ENCODE results near the gene PPM1H. TPM values are rescaled to one million over a fixed set of nuclear protein-coding genes. Genes with fewer than 3 reads are reported as not detected.

Gene PPM1H
- polyA plus RNA-seq, 4 donors: 1.1 to 14.3 (median 3.2) TPM

- H3K4me3 ChIP-seq (ENCODE audit: low read depth in 1 of 3, low read length in 3 of 3): no peak overlapping the region
- DNase-seq: no peak
- H3K27ac ChIP-seq (ENCODE audit: low read depth in 1 of 3, low read length in 2 of 3): no peak overlapping the region
- peaks cover 0 to 22% (median 0%) of the 10 kb centered on the region in 3 donors for H3K27me3 ChIP-seq (ENCODE audit: control insufficient read depth in 3 of 3, insufficient read depth in 3 of 3, low read length in 3 of 3)
- H3K9me3 ChIP-seq (ENCODE audit: control insufficient read depth in 2 of 2, insufficient read depth in 1 of 2, low read depth in 1 of 2, low read length in 1 of 2): no peaks in the 10 kb centered on the region
- 82 to 85% (median 84%) methylated on average over 4 of the region's 4 CpGs for WGBS, 3 donors
- FAIRE-seq: no peak
- no peaks in the 10 kb centered on the region for H3K36me3 ChIP-seq (ENCODE audit: control insufficient read depth in 3 of 3, insufficient read depth in 2 of 3, low read depth in 1 of 3, low read length in 3 of 3)
- peaks cover 0 to 11% (median 2%) of the 10 kb centered on the region in 3 donors for H3K4me1 ChIP-seq (ENCODE audit: control insufficient read depth in 3 of 3, insufficient read depth in 2 of 3, low read depth in 1 of 3, low read length in 2 of 3)
Measured at GRCh38 chr12:62629413-62629812, 305.5 kb downstream of the PPM1H start.

GRCh38 chr12:62627181-62627580 is 307.8 kb downstream of the PPM1H start:
- peaks cover 0 to 7% (median 0%) of the 10 kb centered on the region in 3 donors for H3K4me1 ChIP-seq (ENCODE audit: control insufficient read depth in 3 of 3, insufficient read depth in 2 of 3, low read depth in 1 of 3, low read length in 2 of 3)
- DNase-seq (no peak), FAIRE-seq (no peak)
- H3K27ac ChIP-seq (ENCODE audit: low read depth in 1 of 3, low read length in 2 of 3): no peak overlapping the region
- H3K9me3 ChIP-seq (ENCODE audit: control insufficient read depth in 2 of 2, insufficient read depth in 1 of 2, low read depth in 1 of 2, low read length in 1 of 2): no peaks in the 10 kb centered on the region
- H3K4me3 ChIP-seq (ENCODE audit: low read depth in 1 of 3, low read length in 3 of 3): no peak overlapping the region
- H3K36me3 ChIP-seq (ENCODE audit: control insufficient read depth in 3 of 3, insufficient read depth in 2 of 3, low read depth in 1 of 3, low read length in 3 of 3): no peaks in the 10 kb centered on the region
- H3K27me3 ChIP-seq (ENCODE audit: control insufficient read depth in 3 of 3, insufficient read depth in 3 of 3, low read length in 3 of 3): peaks cover 0 to 13% (median 0%) of the 10 kb centered on the region in 3 donors
- 91 to 95% (median 92%) methylated on average over 2 of the region's 2 CpGs for WGBS, 3 donors

GRCh38 chr12:62625228-62625627 is 309.7 kb downstream of the PPM1H start:
- 53 to 70% (median 55%) methylated on average over 2 of the region's 2 CpGs for WGBS, 3 donors
- no peaks in the 10 kb centered on the region for H3K9me3 ChIP-seq (ENCODE audit: control insufficient read depth in 2 of 2, insufficient read depth in 1 of 2, low read depth in 1 of 2, low read length in 1 of 2)
- H3K27me3 ChIP-seq (ENCODE audit: control insufficient read depth in 3 of 3, insufficient read depth in 3 of 3, low read length in 3 of 3): peaks cover 0 to 4% (median 0%) of the 10 kb centered on the region in 3 donors
- FAIRE-seq (no peak), DNase-seq (peak in 1 of 2 donors; percentile 26)
- H3K36me3 ChIP-seq (ENCODE audit: control insufficient read depth in 3 of 3, insufficient read depth in 2 of 3, low read depth in 1 of 3, low read length in 3 of 3): no peaks in the 10 kb centered on the region
- H3K4me3 ChIP-seq (ENCODE audit: low read depth in 1 of 3, low read length in 3 of 3): no peak overlapping the region
- H3K4me1 ChIP-seq (ENCODE audit: control insufficient read depth in 3 of 3, insufficient read depth in 2 of 3, low read depth in 1 of 3, low read length in 2 of 3): peaks cover 0 to 3% (median 0%) of the 10 kb centered on the region in 3 donors
- no peak overlapping the region for H3K27ac ChIP-seq (ENCODE audit: low read depth in 1 of 3, low read length in 2 of 3)

- Histone ChIP-seq H3K27ac (ENCODE audit: low read depth in 1 of 3, low read length in 2 of 3) (no peak overlapping the region), H3K27me3 (ENCODE audit: control insufficient read depth in 3 of 3, insufficient read depth in 3 of 3, low read length in 3 of 3) (no peaks in the 10 kb centered on the region), H3K9me3 (ENCODE audit: control insufficient read depth in 2 of 2, insufficient read depth in 1 of 2, low read depth in 1 of 2, low read length in 1 of 2) (no peaks in the 10 kb centered on the region), H3K36me3 (ENCODE audit: control insufficient read depth in 3 of 3, insufficient read depth in 2 of 3, low read depth in 1 of 3, low read length in 3 of 3) (no peaks in the 10 kb centered on the region), H3K4me3 (ENCODE audit: low read depth in 1 of 3, low read length in 3 of 3) (no peak overlapping the region), H3K4me1 (ENCODE audit: control insufficient read depth in 3 of 3, insufficient read depth in 2 of 3, low read depth in 1 of 3, low read length in 2 of 3) (peaks cover 0 to 11% (median 0%) of the 10 kb centered on the region in 3 donors)
- WGBS, 3 donors: 66 to 71% (median 67%) methylated on average over 2 of the region's 2 CpGs
- no peak for DNase-seq
- no peak for FAIRE-seq
Measured at GRCh38 chr12:62622177-62622576, 312.8 kb downstream of the PPM1H start.

GRCh38 chr12:62621101-62621638 is 313.8 kb downstream of the PPM1H start:
- WGBS, 3 donors: 51 to 80% (median 65%) methylated on average over 8 of the region's 8 CpGs
- DNase-seq (no peak), FAIRE-seq (no peak)

GRCh38 chr12:62618930-62619329 is 316.0 kb downstream of the PPM1H start:
- no peak for FAIRE-seq
- DNase-seq: no peak
- Histone ChIP-seq H3K4me3 (ENCODE audit: low read depth in 1 of 3, low read length in 3 of 3) (no peak overlapping the region), H3K9me3 (ENCODE audit: control insufficient read depth in 2 of 2, insufficient read depth in 1 of 2, low read depth in 1 of 2, low read length in 1 of 2) (no peaks in the 10 kb centered on the region), H3K4me1 (ENCODE audit: control insufficient read depth in 3 of 3, insufficient read depth in 2 of 3, low read depth in 1 of 3, low read length in 2 of 3) (peaks cover 0 to 8% (median 0%) of the 10 kb centered on the region in 3 donors), H3K36me3 (ENCODE audit: control insufficient read depth in 3 of 3, insufficient read depth in 2 of 3, low read depth in 1 of 3, low read length in 3 of 3) (no peaks in the 10 kb centered on the region), H3K27me3 (ENCODE audit: control insufficient read depth in 3 of 3, insufficient read depth in 3 of 3, low read length in 3 of 3) (no peaks in the 10 kb centered on the region), H3K27ac (ENCODE audit: low read depth in 1 of 3, low read length in 2 of 3) (no peak overlapping the region)
- WGBS, 3 donors: 80 to 97% (median 95%) methylated on average over 2 of the region's 2 CpGs

More at GRCh38 chr12:62621101-62621638, 313.8 kb downstream of the PPM1H start:
- Histone ChIP-seq H3K27me3 (ENCODE audit: control insufficient read depth in 3 of 3, insufficient read depth in 3 of 3, low read length in 3 of 3) (no peaks in the 10 kb centered on the region), H3K4me3 (ENCODE audit: low read depth in 1 of 3, low read length in 3 of 3) (no peak overlapping the region), H3K4me1 (ENCODE audit: control insufficient read depth in 3 of 3, insufficient read depth in 2 of 3, low read depth in 1 of 3, low read length in 2 of 3) (peaks cover 0 to 11% (median 0%) of the 10 kb centered on the region in 3 donors), H3K27ac (ENCODE audit: low read depth in 1 of 3, low read length in 2 of 3) (no peak overlapping the region), H3K9me3 (ENCODE audit: control insufficient read depth in 2 of 2, insufficient read depth in 1 of 2, low read depth in 1 of 2, low read length in 1 of 2) (no peaks in the 10 kb centered on the region), H3K36me3 (ENCODE audit: control insufficient read depth in 3 of 3, insufficient read depth in 2 of 3, low read depth in 1 of 3, low read length in 3 of 3) (no peaks in the 10 kb centered on the region)

- no peak for FAIRE-seq
Measured at GRCh38 chr12:62618319-62618718, 316.6 kb downstream of the PPM1H start.

GRCh38 chr12:62613081-62613480 is 321.9 kb downstream of the PPM1H start:
- no peak overlapping the region for H3K27ac ChIP-seq (ENCODE audit: low read depth in 1 of 3, low read length in 2 of 3)
- H3K27me3 ChIP-seq (ENCODE audit: control insufficient read depth in 3 of 3, insufficient read depth in 3 of 3, low read length in 3 of 3): no peaks in the 10 kb centered on the region
- DNase-seq: no peak
- no peaks in the 10 kb centered on the region for H3K9me3 ChIP-seq (ENCODE audit: control insufficient read depth in 2 of 2, insufficient read depth in 1 of 2, low read depth in 1 of 2, low read length in 1 of 2)
- H3K4me3 ChIP-seq (ENCODE audit: low read depth in 1 of 3, low read length in 3 of 3): no peak overlapping the region
- no peaks in the 10 kb centered on the region for H3K36me3 ChIP-seq (ENCODE audit: control insufficient read depth in 3 of 3, insufficient read depth in 2 of 3, low read depth in 1 of 3, low read length in 3 of 3)
- no peak for FAIRE-seq
- no peaks in the 10 kb centered on the region for H3K4me1 ChIP-seq (ENCODE audit: control insufficient read depth in 3 of 3, insufficient read depth in 2 of 3, low read depth in 1 of 3, low read length in 2 of 3)
- WGBS, 3 donors: 96 to 100% (median 96%) methylated on average over 1 of the region's 1 CpG

More at GRCh38 chr12:62618319-62618718, 316.6 kb downstream of the PPM1H start:
- Histone ChIP-seq H3K27ac (ENCODE audit: low read depth in 1 of 3, low read length in 2 of 3) (no peak overlapping the region), H3K4me3 (ENCODE audit: low read depth in 1 of 3, low read length in 3 of 3) (no peak overlapping the region), H3K9me3 (ENCODE audit: control insufficient read depth in 2 of 2, insufficient read depth in 1 of 2, low read depth in 1 of 2, low read length in 1 of 2) (no peaks in the 10 kb centered on the region), H3K36me3 (ENCODE audit: control insufficient read depth in 3 of 3, insufficient read depth in 2 of 3, low read depth in 1 of 3, low read length in 3 of 3) (no peaks in the 10 kb centered on the region), H3K4me1 (ENCODE audit: control insufficient read depth in 3 of 3, insufficient read depth in 2 of 3, low read depth in 1 of 3, low read length in 2 of 3) (peaks cover 0 to 8% (median 0%) of the 10 kb centered on the region in 3 donors), H3K27me3 (ENCODE audit: control insufficient read depth in 3 of 3, insufficient read depth in 3 of 3, low read length in 3 of 3) (no peaks in the 10 kb centered on the region)
- no peak for DNase-seq

GRCh38 chr12:62606654-62607053 is 328.3 kb downstream of the PPM1H start:
- Histone ChIP-seq H3K4me3 (ENCODE audit: low read depth in 1 of 3, low read length in 3 of 3) (no peak overlapping the region), H3K27me3 (ENCODE audit: control insufficient read depth in 3 of 3, insufficient read depth in 3 of 3, low read length in 3 of 3) (no peaks in the 10 kb centered on the region), H3K36me3 (ENCODE audit: control insufficient read depth in 3 of 3, insufficient read depth in 2 of 3, low read depth in 1 of 3, low read length in 3 of 3) (no peaks in the 10 kb centered on the region), H3K9me3 (ENCODE audit: control insufficient read depth in 2 of 2, insufficient read depth in 1 of 2, low read depth in 1 of 2, low read length in 1 of 2) (no peaks in the 10 kb centered on the region), H3K4me1 (ENCODE audit: control insufficient read depth in 3 of 3, insufficient read depth in 2 of 3, low read depth in 1 of 3, low read length in 2 of 3) (peaks cover 0 to 2% (median 2%) of the 10 kb centered on the region in 3 donors), H3K27ac (ENCODE audit: low read depth in 1 of 3, low read length in 2 of 3) (no peak overlapping the region)
- 99 to 100% (median 100%) methylated on average over 1 of the region's 1 CpG for WGBS, 3 donors
- no peak for FAIRE-seq
- DNase-seq: no peak
